Sigmoid colon (tissue), 4 donors: ENCODE measurements around the gene MAGIX.

Experiments
- EP300 ChIP-seq, 4 donors: sonication (generic); formaldehyde crosslinking; IDR thresholded peaks; one replicate each; pipeline ENCODE4 v1.6.1; 2017; ENCODE audit warnings: antibody characterized with exemption in 4 of 4
- POLR2A ChIP-seq, 2 donors: fragments of 450-650 bp; IDR thresholded peaks; one replicate each; pipeline ENCODE4 v1.6.1; 2016; ENCODE audit warnings: antibody characterized with exemption in 2 of 2, mild to moderate bottlenecking in 2 of 2, moderate library complexity in 2 of 2
- POLR2AphosphoS5 ChIP-seq, 4 donors: sonication (generic); formaldehyde crosslinking; IDR thresholded peaks; one replicate each; pipeline ENCODE4 v1.6.1; 2017; ENCODE audit warnings: antibody characterized with exemption in 4 of 4
- TF ChIP-seq, protein P1 (sequence below), 4 experiments: fragments of 450-650 bp in 3 of 4; fragments of 200-600 bp in 1 of 4; IDR thresholded peaks; one replicate each; pipeline ENCODE4 v1.5.1; 2016 to 2019; ENCODE audit warnings: antibody characterized with exemption in 4 of 4, mild to moderate bottlenecking in 3 of 4, moderate library complexity in 2 of 4

DNA sequence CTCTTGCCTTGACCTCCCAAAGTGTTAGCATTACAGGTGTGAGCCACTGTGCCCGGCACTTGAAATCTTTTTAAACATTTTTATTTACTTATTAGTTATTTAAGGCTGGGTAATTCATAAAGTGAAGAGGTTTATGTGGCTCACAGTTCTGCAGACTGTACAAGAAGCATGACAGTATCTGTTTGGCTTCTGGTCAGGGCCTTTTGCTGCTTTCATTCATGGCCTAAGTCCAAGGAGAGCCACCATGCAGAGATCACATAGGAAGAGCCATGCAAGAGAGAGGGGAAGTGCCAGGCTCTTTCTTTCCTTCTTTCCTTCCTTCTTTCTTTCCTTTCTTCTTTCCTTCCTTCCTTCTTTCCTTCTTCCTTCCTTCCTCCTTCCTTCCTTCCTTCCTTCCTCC lies 28.8 kb upstream of the MAGIX start:
- no peak for TF ChIP-seq EP300 (IDR thresholded peaks at IDR 0.05)
- TF ChIP-seq, protein P1, sequence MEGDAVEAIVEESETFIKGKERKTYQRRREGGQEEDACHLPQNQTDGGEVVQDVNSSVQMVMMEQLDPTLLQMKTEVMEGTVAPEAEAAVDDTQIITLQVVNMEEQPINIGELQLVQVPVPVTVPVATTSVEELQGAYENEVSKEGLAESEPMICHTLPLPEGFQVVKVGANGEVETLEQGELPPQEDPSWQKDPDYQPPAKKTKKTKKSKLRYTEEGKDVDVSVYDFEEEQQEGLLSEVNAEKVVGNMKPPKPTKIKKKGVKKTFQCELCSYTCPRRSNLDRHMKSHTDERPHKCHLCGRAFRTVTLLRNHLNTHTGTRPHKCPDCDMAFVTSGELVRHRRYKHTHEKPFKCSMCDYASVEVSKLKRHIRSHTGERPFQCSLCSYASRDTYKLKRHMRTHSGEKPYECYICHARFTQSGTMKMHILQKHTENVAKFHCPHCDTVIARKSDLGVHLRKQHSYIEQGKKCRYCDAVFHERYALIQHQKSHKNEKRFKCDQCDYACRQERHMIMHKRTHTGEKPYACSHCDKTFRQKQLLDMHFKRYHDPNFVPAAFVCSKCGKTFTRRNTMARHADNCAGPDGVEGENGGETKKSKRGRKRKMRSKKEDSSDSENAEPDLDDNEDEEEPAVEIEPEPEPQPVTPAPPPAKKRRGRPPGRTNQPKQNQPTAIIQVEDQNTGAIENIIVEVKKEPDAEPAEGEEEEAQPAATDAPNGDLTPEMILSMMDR (IDR thresholded peaks at IDR 0.05) = no peak
- no peak for TF ChIP-seq POLR2AphosphoS5 (IDR thresholded peaks at IDR 0.05)
- no peak for TF ChIP-seq POLR2A (IDR thresholded peaks at IDR 0.05)
